ENCODE measurements around the gene EEF1G. TPM values are rescaled to one million over a fixed set of nuclear protein-coding genes. Genes with fewer than 3 reads are reported as not detected.

The EEF1G gene
- total and polyA plus RNA-seq, 2 of the 13 experiments (the other 11 are each of a cell fraction or from before 2014, with no cell fraction given) = 1,787 to 2,144 TPM

- no peak for TF ChIP-seq NPAS2 (CRISPR knock-in tag; IDR thresholded peaks at IDR 0.05; ENCODE audit: borderline replicate concordance)
- TF ChIP-seq ZNF432 (CRISPR knock-in tag; IDR thresholded peaks at IDR 0.05; ENCODE audit: borderline replicate concordance) = no peak
- TF ChIP-seq ZNF263 (CRISPR knock-in tag; IDR thresholded peaks at IDR 0.05) = no peak; the same call in 1 of the 2 replicates
- TF ChIP-seq, protein P1, sequence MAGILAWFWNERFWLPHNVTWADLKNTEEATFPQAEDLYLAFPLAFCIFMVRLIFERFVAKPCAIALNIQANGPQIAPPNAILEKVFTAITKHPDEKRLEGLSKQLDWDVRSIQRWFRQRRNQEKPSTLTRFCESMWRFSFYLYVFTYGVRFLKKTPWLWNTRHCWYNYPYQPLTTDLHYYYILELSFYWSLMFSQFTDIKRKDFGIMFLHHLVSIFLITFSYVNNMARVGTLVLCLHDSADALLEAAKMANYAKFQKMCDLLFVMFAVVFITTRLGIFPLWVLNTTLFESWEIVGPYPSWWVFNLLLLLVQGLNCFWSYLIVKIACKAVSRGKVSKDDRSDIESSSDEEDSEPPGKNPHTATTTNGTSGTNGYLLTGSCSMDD (CRISPR knock-in tag; IDR thresholded peaks at IDR 0.05) = no peak
- no peak for TF ChIP-seq ZNF597 (CRISPR knock-in tag; IDR thresholded peaks at IDR 0.05)
- TF ChIP-seq TCF7L2 (IDR thresholded peaks at IDR 0.05; ENCODE audit: low read depth, low read length) = no peak
- TF ChIP-seq, protein P2, sequence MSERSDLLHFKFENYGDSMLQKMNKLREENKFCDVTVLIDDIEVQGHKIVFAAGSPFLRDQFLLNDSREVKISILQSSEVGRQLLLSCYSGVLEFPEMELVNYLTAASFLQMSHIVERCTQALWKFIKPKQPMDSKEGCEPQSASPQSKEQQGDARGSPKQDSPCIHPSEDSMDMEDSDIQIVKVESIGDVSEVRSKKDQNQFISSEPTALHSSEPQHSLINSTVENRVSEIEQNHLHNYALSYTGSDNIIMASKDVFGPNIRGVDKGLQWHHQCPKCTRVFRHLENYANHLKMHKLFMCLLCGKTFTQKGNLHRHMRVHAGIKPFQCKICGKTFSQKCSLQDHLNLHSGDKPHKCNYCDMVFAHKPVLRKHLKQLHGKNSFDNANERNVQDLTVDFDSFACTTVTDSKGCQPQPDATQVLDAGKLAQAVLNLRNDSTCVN (CRISPR knock-in tag; IDR thresholded peaks at IDR 0.05; ENCODE audit: borderline replicate concordance) = no peak
- no peak for TF ChIP-seq MTF1 (CRISPR knock-in tag; IDR thresholded peaks at IDR 0.05)
- no peak for TF ChIP-seq HMG20B (CRISPR knock-in tag; conservative IDR thresholded peaks at IDR 0.05)
- no peak for TF ChIP-seq CAMTA2 (CRISPR knock-in tag; IDR thresholded peaks at IDR 0.05; ENCODE audit: borderline replicate concordance)
- TF ChIP-seq ZNF17 (CRISPR knock-in tag; IDR thresholded peaks at IDR 0.05) = no peak
- TF ChIP-seq, protein P3, sequence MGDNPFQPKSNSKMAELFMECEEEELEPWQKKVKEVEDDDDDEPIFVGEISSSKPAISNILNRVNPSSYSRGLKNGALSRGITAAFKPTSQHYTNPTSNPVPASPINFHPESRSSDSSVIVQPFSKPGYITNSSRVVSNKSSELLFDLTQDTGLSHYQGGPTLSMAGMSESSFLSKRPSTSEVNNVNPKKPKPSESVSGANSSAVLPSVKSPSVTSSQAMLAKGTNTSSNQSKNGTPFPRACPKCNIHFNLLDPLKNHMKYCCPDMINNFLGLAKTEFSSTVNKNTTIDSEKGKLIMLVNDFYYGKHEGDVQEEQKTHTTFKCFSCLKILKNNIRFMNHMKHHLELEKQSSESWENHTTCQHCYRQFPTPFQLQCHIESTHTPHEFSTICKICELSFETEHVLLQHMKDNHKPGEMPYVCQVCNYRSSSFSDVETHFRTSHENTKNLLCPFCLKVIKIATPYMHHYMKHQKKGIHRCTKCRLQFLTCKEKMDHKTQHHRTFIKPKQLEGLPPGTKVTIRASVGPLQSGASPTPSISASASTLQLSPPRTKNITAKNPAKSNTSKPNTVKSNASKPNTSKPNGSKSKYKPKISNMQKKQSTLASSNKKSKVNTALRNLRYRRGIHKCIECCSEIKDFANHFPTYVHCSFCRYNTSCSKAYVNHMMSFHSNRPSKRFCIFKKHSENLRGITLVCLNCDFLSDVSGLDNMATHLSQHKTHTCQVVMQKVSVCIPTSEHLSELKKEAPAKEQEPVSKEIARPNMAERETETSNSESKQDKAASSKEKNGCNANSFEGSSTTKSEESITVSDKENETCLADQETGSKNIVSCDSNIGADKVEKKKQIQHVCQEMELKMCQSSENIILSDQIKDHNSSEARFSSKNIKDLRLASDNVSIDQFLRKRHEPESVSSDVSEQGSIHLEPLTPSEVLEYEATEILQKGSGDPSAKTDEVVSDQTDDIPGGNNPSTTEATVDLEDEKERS (CRISPR knock-in tag; IDR thresholded peaks at IDR 0.05) = no peak
- TF ChIP-seq, protein P4, sequence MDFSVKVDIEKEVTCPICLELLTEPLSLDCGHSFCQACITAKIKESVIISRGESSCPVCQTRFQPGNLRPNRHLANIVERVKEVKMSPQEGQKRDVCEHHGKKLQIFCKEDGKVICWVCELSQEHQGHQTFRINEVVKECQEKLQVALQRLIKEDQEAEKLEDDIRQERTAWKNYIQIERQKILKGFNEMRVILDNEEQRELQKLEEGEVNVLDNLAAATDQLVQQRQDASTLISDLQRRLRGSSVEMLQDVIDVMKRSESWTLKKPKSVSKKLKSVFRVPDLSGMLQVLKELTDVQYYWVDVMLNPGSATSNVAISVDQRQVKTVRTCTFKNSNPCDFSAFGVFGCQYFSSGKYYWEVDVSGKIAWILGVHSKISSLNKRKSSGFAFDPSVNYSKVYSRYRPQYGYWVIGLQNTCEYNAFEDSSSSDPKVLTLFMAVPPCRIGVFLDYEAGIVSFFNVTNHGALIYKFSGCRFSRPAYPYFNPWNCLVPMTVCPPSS (IDR thresholded peaks at IDR 0.05) = no peak
- TF ChIP-seq BATF2 (CRISPR knock-in tag; IDR thresholded peaks at IDR 0.05) = no peak
- TF ChIP-seq HDAC1 (CRISPR knock-in tag; IDR thresholded peaks at IDR 0.05) = peak; percentile 72
- TF ChIP-seq, protein P5, sequence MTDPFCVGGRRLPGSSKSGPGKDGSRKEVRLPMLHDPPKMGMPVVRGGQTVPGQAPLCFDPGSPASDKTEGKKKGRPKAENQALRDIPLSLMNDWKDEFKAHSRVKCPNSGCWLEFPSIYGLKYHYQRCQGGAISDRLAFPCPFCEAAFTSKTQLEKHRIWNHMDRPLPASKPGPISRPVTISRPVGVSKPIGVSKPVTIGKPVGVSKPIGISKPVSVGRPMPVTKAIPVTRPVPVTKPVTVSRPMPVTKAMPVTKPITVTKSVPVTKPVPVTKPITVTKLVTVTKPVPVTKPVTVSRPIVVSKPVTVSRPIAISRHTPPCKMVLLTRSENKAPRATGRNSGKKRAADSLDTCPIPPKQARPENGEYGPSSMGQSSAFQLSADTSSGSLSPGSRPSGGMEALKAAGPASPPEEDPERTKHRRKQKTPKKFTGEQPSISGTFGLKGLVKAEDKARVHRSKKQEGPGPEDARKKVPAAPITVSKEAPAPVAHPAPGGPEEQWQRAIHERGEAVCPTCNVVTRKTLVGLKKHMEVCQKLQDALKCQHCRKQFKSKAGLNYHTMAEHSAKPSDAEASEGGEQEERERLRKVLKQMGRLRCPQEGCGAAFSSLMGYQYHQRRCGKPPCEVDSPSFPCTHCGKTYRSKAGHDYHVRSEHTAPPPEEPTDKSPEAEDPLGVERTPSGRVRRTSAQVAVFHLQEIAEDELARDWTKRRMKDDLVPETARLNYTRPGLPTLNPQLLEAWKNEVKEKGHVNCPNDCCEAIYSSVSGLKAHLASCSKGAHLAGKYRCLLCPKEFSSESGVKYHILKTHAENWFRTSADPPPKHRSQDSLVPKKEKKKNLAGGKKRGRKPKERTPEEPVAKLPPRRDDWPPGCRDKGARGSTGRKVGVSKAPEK (CRISPR knock-in tag; IDR thresholded peaks at IDR 0.05; ENCODE audit: borderline replicate concordance) = no peak
- TF ChIP-seq ZNF660 (CRISPR knock-in tag; IDR thresholded peaks at IDR 0.05; ENCODE audit: borderline replicate concordance, low read depth) = no peak
Measured at GRCh38 chr11:62599069-62599696, 25.5 kb upstream of the EEF1G start (continued).

Measured in HepG2 (cell line).